ENCODE data around the gene FAM3B. TPM values are rescaled to one million over a fixed set of nuclear protein-coding genes. Genes with fewer than 3 reads are reported as not detected.
"Not testable (repeated sequence)": the region's sequence is repeated elsewhere in the genome, so short reads cannot be mapped to it uniquely, and the experiment has no call there.

FAM3B gene
- total and polyA plus RNA-seq, 4 donors, result 0.90 to 28.5 (median 2.6) TPM

DNA sequence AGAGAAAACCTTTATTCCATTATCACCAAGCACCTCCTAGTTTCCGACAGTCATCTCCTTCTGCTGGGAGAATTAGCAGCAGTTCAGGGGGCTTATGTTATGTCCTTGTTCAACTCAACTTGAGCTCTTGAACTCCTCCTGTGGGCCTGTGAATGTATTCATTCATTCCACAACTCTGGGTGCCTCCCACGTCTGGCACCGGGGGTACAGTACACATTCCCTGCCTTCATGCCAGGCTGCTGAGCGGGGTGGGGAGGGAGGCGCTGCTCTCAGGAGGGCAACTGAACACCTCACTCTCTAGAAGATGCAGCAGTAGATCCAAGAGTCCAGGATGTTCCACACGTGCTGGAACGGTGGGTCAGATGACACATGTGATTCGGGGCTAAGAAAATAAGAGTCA is 40.9 kb downstream of the FAM3B start:
- intact Hi-C loops (cut with DNase I), result no loop called here
- no peaks in the 10 kb centered on the region for H3K36me3 ChIP-seq (ENCODE audit: control insufficient read depth in 1 of 2, insufficient read depth in 2 of 2, low read length in 1 of 2)
- H3K27ac ChIP-seq (ENCODE audit: low read depth in 1 of 2, low read length in 2 of 2), result no peak overlapping the region
- WGBS, 2 donors, result 48 to 63% methylated on average over 8 of the region's 8 CpGs
- H3K4me3 ChIP-seq (ENCODE audit: low read length in 2 of 2), result no peak overlapping the region
- no peaks in the 10 kb centered on the region for H3K4me1 ChIP-seq (ENCODE audit: control insufficient read depth in 1 of 2, insufficient read depth in 2 of 2, low read length in 2 of 2)
- DNase-seq (peak in 1 of 2 donors; percentile 41), ATAC-seq (ENCODE audit: low FRiP score) (no peak)
- H3K27me3 ChIP-seq (ENCODE audit: control insufficient read depth in 1 of 2, insufficient read depth in 2 of 2, low read length in 1 of 2), result no peaks in the 10 kb centered on the region
- H3K9me3 ChIP-seq (ENCODE audit: control insufficient read depth, low read length), result no peaks in the 10 kb centered on the region

DNA sequence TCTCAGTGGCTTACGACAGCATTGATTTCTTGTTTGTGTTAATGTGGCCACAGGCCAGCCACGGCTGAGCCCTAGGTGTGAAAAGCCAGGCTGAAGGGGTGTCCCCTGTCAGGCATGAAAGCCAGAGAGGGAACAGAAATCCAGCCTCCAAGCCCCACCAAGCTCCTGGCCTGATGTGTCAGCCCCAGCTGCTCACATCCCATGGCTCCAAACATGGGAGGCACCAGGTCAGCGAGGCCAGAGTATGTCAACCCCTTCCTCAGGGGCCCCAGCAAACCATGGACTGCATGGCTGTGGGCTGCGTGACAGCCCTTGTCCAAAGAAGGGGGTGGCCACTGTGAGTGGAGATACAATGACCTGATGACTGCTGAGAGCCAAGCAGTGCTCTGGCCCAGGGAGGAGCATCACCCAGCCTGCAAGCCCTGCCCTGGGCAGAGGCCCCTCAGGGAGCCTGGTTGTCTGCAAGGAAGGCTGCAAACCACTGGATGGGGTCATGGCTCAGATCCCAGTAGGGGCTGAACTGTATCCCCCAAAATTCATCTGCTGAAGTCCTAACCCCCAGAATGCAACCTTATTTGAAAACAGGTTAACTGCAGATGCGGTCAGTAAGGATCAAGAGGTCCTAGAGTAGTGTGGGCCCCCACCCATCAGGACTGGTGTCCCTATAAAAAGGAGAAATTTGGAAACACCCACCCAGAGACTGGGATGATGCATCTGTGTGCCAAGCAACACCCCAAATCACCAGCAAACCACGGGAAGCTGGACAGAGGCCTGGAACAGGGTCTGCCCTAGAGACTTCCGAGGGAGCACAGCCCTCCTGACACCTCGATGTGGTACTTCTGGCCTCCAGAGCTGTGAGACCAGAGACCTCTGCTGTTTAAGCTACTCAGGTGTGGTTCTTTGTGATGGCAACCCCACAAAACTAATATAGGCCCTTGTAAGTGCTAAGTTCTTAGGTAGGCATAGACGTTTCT is 41.9 kb downstream of the FAM3B start:
- DNase-seq (peak in 1 of 2 donors; percentile 51), ATAC-seq (ENCODE audit: low FRiP score) (no peak)
- Histone ChIP-seq H3K36me3 (ENCODE audit: control insufficient read depth in 1 of 2, insufficient read depth in 2 of 2, low read length in 1 of 2) (no peaks in the 10 kb centered on the region), H3K4me3 (ENCODE audit: low read length in 2 of 2) (no peak overlapping the region), H3K27me3 (ENCODE audit: control insufficient read depth in 1 of 2, insufficient read depth in 2 of 2, low read length in 1 of 2) (no peaks in the 10 kb centered on the region), H3K9me3 (ENCODE audit: control insufficient read depth, low read length) (no peaks in the 10 kb centered on the region), H3K4me1 (ENCODE audit: control insufficient read depth in 1 of 2, insufficient read depth in 2 of 2, low read length in 2 of 2) (no peaks in the 10 kb centered on the region), H3K27ac (ENCODE audit: low read depth in 1 of 2, low read length in 2 of 2) (no peak overlapping the region)
- 85 to 89% methylated on average over 9 of the region's 9 CpGs for WGBS, 2 donors
- intact Hi-C loops (cut with DNase I), result no loop called here

DNA sequence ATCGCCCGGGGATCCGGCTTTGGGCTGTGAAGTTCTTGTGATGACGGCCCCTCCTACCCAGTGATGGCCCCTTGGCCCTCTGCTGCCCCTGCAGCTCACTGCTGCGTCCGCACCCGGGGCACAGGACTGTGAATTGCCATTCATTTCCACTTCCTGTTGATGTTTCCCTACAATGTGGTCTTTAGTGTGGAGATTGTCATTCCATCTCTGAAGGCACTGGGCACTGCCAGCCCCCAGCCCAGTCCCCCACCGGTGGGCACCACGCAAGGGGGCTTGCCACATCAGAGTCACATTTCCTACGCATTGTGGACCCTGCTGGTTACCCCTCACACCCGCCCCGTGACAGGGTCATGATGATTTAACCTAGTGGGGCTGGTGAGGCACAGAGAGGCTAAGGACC is 42.7 kb downstream of the FAM3B start:
- DNase-seq, result peak in 1 of 2 donors; percentile 22
- Histone ChIP-seq H3K27ac (ENCODE audit: low read depth in 1 of 2, low read length in 2 of 2) (no peak overlapping the region), H3K4me3 (ENCODE audit: low read length in 2 of 2) (no peak overlapping the region)

DNA sequence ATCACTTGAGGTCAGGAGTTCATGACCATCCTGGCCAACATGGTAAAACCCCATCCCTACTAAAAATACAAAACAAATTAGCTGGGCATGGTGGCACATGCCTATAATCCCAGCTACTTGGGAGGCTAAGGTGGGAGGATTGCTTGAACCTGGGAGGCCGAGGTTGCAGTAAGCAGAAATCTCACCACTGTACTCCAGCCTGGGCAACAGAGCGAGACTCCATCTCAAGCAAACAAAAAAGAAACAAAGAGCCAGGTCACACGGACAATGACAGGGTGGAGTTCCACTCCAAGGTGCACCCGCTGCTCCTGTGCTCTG is 43.1 kb downstream of the FAM3B start:
- H3K27ac ChIP-seq (ENCODE audit: low read depth in 1 of 2, low read length in 2 of 2), result not testable (repeated sequence)
- peak in 1 of 2 donors; percentile 22 for DNase-seq
- intact Hi-C loops (cut with DNase I), result loop anchor here in 1 of 2 donors (10.0 kb wide), 1 partner anchor 235 kb away; no protein-coding TSS in a partner anchor

More for the DNA sequence above, 42.7 kb downstream of the FAM3B start:
- intact Hi-C loops (cut with DNase I), result no loop called here
- WGBS, 2 donors, result 80% methylated on average over 12 of the region's 12 CpGs
- Histone ChIP-seq H3K36me3 (ENCODE audit: control insufficient read depth in 1 of 2, insufficient read depth in 2 of 2, low read length in 1 of 2) (no peaks in the 10 kb centered on the region), H3K9me3 (ENCODE audit: control insufficient read depth, low read length) (no peaks in the 10 kb centered on the region), H3K4me1 (ENCODE audit: control insufficient read depth in 1 of 2, insufficient read depth in 2 of 2, low read length in 2 of 2) (no peaks in the 10 kb centered on the region), H3K27me3 (ENCODE audit: control insufficient read depth in 1 of 2, insufficient read depth in 2 of 2, low read length in 1 of 2) (no peaks in the 10 kb centered on the region)
- ATAC-seq (ENCODE audit: low FRiP score), result no peak

DNA sequence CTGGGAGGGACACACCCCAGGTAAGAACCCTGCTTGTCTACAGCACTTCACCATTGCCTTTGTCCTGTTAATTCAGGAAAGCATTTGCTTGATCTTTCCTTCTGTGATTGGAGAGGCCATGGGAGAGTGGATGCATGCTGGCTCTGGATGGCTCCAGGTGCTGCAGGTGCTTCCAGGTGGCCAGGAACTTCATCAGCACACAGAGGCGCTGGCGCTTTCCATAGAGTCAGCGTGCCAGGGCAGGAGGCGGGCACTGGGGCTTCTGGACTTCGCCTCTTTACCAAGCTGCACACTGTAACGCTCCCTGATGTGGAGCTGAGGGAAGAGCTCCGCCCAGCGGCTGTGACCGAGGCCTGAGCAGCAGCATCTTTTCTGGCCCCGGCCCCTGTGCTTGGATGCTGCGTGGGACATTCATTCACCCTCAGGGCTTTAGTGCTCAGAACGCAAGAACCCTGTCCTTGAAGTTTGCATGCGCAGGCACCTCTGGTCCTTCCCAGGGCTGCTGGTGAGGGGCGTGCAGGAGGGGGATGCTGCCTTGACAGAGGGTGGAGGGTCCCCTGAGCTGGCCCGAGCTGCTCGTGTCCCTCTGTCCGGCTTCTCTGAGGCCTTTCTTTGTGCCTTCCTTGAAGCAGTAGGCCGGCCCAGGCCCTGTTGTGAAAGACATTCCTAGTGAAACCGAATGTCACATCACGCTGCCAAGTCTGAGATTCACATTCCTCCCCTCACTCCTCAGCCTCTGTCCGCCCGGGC is 43.6 kb downstream of the FAM3B start:
- Histone ChIP-seq H3K27ac (ENCODE audit: low read depth in 1 of 2, low read length in 2 of 2) (no peak overlapping the region), H3K4me1 (ENCODE audit: control insufficient read depth in 1 of 2, insufficient read depth in 2 of 2, low read length in 2 of 2) (no peaks in the 10 kb centered on the region), H3K36me3 (ENCODE audit: control insufficient read depth in 1 of 2, insufficient read depth in 2 of 2, low read length in 1 of 2) (no peaks in the 10 kb centered on the region), H3K4me3 (ENCODE audit: low read length in 2 of 2) (no peak overlapping the region), H3K9me3 (ENCODE audit: control insufficient read depth, low read length) (no peaks in the 10 kb centered on the region), H3K27me3 (ENCODE audit: control insufficient read depth in 1 of 2, insufficient read depth in 2 of 2, low read length in 1 of 2) (no peaks in the 10 kb centered on the region)
- DNase-seq (peak in 1 of 2 donors; percentile 83), ATAC-seq (ENCODE audit: low FRiP score) (peak; percentile 59)
- intact Hi-C loops (cut with DNase I), result loop anchor here in 1 of 2 donors (10.0 kb wide), 1 partner anchor 235 kb away; no protein-coding TSS in a partner anchor
- WGBS, 2 donors, result 62 to 67% methylated on average over 22 of the region's 22 CpGs

More for the DNA sequence above, 43.1 kb downstream of the FAM3B start:
- not testable (repeated sequence) for H3K27me3 ChIP-seq (ENCODE audit: control insufficient read depth in 1 of 2, insufficient read depth in 2 of 2, low read length in 1 of 2); H3K36me3 ChIP-seq (ENCODE audit: control insufficient read depth in 1 of 2, insufficient read depth in 2 of 2, low read length in 1 of 2); H3K9me3 ChIP-seq (ENCODE audit: control insufficient read depth, low read length); H3K4me1 ChIP-seq (ENCODE audit: control insufficient read depth in 1 of 2, insufficient read depth in 2 of 2, low read length in 2 of 2); ATAC-seq (ENCODE audit: low FRiP score); H3K4me3 ChIP-seq (ENCODE audit: low read length in 2 of 2)
- 91 to 93% methylated on average over 4 of the region's 4 CpGs for WGBS, 2 donors

DNA sequence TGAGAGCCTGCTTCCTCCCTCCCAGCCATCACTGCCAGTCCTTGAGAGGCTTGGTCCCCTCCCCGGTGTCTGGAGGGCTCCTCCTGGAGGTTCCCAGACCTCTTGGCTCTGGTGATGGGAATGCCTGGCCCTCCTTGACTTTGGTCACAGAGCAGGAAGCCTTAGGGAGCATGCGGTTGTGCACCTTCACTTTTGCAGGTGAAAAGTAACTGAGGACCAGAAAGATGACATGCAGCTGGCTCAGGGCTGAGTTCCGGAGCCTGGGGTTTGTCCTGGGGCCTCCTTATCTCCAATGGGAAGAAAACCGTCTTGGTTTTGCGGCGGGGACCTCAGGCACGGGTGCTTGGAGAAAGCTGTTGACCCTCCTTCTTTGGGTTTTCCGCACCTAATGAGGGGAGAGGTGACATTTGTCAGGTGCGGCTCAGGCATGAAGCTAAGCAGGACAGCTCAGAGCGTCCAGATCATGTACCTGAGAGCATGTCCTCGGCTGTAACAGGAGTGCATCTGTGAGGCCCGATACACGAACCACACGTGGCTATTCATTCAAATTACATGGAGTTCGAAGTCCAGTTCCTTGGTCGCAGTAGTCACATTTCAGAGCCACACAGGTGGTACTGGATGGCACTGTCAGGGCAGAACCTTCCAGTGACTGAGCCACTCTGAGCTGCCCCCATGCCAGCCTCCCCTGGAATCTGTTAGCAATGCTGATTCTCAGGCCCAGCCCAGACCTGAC is 44.6 kb downstream of the FAM3B start:
- DNase-seq, result peak in 1 of 2 donors; percentile 62
- intact Hi-C loops (cut with DNase I), result loop anchor here in 1 of 2 donors (10.0 kb wide), 1 partner anchor 236 kb away; no protein-coding TSS in a partner anchor
- Histone ChIP-seq H3K27me3 (ENCODE audit: control insufficient read depth in 1 of 2, insufficient read depth in 2 of 2, low read length in 1 of 2) (no peaks in the 10 kb centered on the region), H3K27ac (ENCODE audit: low read depth in 1 of 2, low read length in 2 of 2) (no peak overlapping the region), H3K9me3 (ENCODE audit: control insufficient read depth, low read length) (no peaks in the 10 kb centered on the region), H3K4me1 (ENCODE audit: control insufficient read depth in 1 of 2, insufficient read depth in 2 of 2, low read length in 2 of 2) (no peaks in the 10 kb centered on the region), H3K36me3 (ENCODE audit: control insufficient read depth in 1 of 2, insufficient read depth in 2 of 2, low read length in 1 of 2) (no peaks in the 10 kb centered on the region), H3K4me3 (ENCODE audit: low read length in 2 of 2) (no peak overlapping the region)
- no peak for ATAC-seq (ENCODE audit: low FRiP score)
- WGBS, 2 donors, result 92 to 94% methylated on average over 16 of the region's 16 CpGs

DNA sequence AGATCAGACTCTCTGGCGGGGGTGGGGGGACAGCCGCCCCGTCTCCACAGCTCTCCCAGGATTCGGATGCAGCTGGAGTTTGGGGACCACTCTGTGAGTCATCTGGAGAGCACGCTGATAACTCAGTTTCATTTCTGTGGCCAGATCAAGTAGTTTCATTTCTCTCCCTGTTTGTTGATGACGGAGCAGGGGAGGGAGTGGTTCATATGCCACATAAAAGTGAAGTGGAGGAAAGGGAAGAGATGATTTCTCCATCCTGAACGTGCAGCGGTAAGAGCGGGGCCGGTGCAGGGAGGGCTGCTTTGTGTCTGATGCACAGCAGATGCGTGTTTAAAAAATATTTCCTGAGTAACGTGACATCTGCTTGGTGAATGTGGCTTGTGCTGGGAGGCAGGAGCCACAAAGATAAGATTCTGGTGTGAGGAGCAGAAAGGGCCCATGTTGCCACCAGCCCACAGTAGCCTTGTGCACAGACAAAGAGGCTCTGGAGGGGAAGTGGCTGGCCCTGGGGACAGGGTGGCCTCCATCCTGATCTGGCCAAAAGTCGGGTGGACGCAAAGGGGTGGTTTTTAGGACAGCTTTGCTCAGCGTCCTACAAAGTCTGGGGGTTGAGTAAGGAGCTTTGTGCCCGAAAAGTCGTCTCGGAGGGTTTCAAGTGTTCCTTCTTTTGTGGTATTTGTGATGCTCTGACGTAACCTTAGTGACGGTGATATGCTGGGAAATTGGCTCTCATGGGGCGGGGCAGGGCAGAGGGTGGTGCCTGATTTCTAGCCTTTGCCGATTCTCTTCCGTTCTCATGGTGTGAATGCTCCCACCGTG is 45.4 kb downstream of the FAM3B start, which contains the start of gene MX2:
Gene MX2, plus strand, starts transcription at position 242 of the 819 bp plus-strand sequence. CDS start 14,880 bp downstream, outside the sequence.
- H3K9me3 ChIP-seq (ENCODE audit: control insufficient read depth, low read length), result no peaks in the 10 kb centered on the region
- 67 to 72% methylated on average over 24 of the region's 24 CpGs for WGBS, 2 donors
- intact Hi-C loops (cut with DNase I), result loop anchor here in 1 of 2 donors (10.0 kb wide), 1 partner anchor 237 kb away; no protein-coding TSS in a partner anchor
- ATAC-seq (ENCODE audit: low FRiP score), result peak; percentile 75
- no peak within 1 kb of the TSS for H3K27ac ChIP-seq (ENCODE audit: low read depth in 1 of 2, low read length in 2 of 2)
- H3K4me1 ChIP-seq (ENCODE audit: control insufficient read depth in 1 of 2, insufficient read depth in 2 of 2, low read length in 2 of 2), result no peaks in the 10 kb centered on the region
- no peaks in the 10 kb centered on the region for H3K36me3 ChIP-seq (ENCODE audit: control insufficient read depth in 1 of 2, insufficient read depth in 2 of 2, low read length in 1 of 2)
- no peak within 1 kb of the TSS for H3K4me3 ChIP-seq (ENCODE audit: low read length in 2 of 2)
- H3K27me3 ChIP-seq (ENCODE audit: control insufficient read depth in 1 of 2, insufficient read depth in 2 of 2, low read length in 1 of 2), result no peaks in the 10 kb centered on the region
- DNase-seq, result peak; percentile 76 to 82
